Mesothelial cell of epicardium (in vitro differentiated cells): ENCODE measurements around the gene COL4A2. TPM values are rescaled to one million over a fixed set of nuclear protein-coding genes. Genes with fewer than 3 reads are reported as not detected.

Experiments used
- DNase-seq, 2 experiments: peaks; one replicate each; pipeline ENCODE4 v3.0.0; 2021; ENCODE audit warnings: low spot score in 2 of 2; ENCODE audit not compliant: unreplicated experiment in 2 of 2
- H3K27ac Mint-ChIP-seq: 2 replicates; pipeline ENCODE4 v1.8.0; 2021; ENCODE audit warnings: mixed read lengths
- H3K27me3 Mint-ChIP-seq: 2 replicates; pipeline ENCODE4 v1.8.0; 2021; ENCODE audit warnings: low read depth, mixed read lengths
- H3K36me3 Mint-ChIP-seq: 2 replicates; pipeline ENCODE4 v1.8.0; 2021; ENCODE audit warnings: mixed read lengths
- H3K4me1 Mint-ChIP-seq: 2 replicates; pipeline ENCODE4 v1.8.0; 2021; ENCODE audit warnings: mixed read lengths
- H3K4me3 Mint-ChIP-seq: 2 replicates; pipeline ENCODE4 v1.8.0; 2021; ENCODE audit warnings: mild to moderate bottlenecking, moderate library complexity, mixed read lengths
- H3K9me3 Mint-ChIP-seq: 2 replicates; pipeline ENCODE4 v1.8.0; 2021; ENCODE audit warnings: mixed read lengths
- CTCF ChIP-seq: fragments of 200-600 bp; sonication (generic); IDR thresholded peaks from one replicate; pipeline ENCODE4 v1.5.0; 2021; ENCODE audit warnings: antibody characterized with exemption; ENCODE audit not compliant: unreplicated experiment
- total RNA-seq: library from RNA; stranded (reverse); gene quantifications from 3 replicates; pipeline ENCODE4 v1.2.1, GENCODE V29; 2021

COL4A2 gene
- total RNA-seq, 1 donor from 2014 or later = 469 TPM

GRCh38 chr13:110457361-110457760 lies 150.3 kb downstream of the COL4A2 start:
- no peak overlapping the region for H3K4me3 Mint-ChIP-seq
- DNase-seq = no peak
- peaks cover 27% of the 10 kb centered on the region for H3K4me1 Mint-ChIP-seq
- H3K27ac Mint-ChIP-seq = no peak overlapping the region
- H3K27me3 Mint-ChIP-seq = no peaks in the 10 kb centered on the region
- H3K9me3 Mint-ChIP-seq = no peaks in the 10 kb centered on the region
- TF ChIP-seq CTCF = no peak
- peaks cover 16% of the 10 kb centered on the region for H3K36me3 Mint-ChIP-seq

- no peak overlapping the region for H3K27ac Mint-ChIP-seq
- no peak overlapping the region for H3K4me3 Mint-ChIP-seq
- TF ChIP-seq CTCF = no peak
- peaks cover 22% of the 10 kb centered on the region for H3K36me3 Mint-ChIP-seq
- H3K9me3 Mint-ChIP-seq = no peaks in the 10 kb centered on the region
- H3K27me3 Mint-ChIP-seq = no peaks in the 10 kb centered on the region
- H3K4me1 Mint-ChIP-seq = peaks cover 27% of the 10 kb centered on the region
- DNase-seq = no peak
These were observed 150.9 kb downstream of the COL4A2 start for GRCh38 chr13:110458017-110458416.

DNA sequence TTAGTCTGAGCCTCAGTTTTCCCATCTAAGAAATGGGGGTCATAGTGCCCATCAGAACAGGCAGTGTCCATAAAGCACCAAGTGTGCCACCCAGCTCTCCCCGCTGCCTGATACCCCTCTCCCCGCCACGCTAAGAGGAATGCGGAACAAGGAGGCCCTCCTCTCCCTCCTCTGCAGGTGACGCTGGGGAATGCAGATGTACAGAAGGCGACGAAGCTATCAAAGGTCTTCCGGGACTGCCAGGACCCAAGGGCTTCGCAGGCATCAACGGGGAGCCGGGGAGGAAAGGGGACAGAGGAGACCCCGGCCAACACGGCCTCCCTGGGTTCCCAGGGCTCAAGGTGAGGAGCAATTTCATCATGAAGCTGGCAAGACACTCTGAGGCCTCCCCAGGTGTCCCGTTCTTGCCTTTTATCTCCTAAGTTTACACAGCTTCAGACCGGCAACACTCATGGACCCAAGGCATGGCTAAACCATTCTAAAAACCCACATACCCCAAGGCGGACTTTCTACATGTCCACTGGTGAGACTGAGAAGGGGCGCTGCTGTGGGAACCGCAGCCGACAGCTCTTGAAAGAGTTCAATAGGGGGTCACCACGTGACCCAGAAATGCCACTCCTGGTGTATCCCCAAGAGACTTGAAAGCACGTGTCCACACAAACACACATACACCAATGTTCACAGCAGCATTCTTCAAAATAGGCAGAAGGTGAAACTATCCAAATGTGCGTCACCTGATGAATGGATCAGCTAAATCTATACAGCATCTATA lies 151.7 kb downstream of the COL4A2 start:
- TF ChIP-seq CTCF = no peak
- Mint-ChIP-seq H3K4me3 (no peak overlapping the region), H3K27ac (no peak overlapping the region), H3K9me3 (no peaks in the 10 kb centered on the region), H3K27me3 (no peaks in the 10 kb centered on the region), H3K36me3 (peaks cover 29% of the 10 kb centered on the region), H3K4me1 (peaks cover 23% of the 10 kb centered on the region)
- DNase-seq = no peak

DNA sequence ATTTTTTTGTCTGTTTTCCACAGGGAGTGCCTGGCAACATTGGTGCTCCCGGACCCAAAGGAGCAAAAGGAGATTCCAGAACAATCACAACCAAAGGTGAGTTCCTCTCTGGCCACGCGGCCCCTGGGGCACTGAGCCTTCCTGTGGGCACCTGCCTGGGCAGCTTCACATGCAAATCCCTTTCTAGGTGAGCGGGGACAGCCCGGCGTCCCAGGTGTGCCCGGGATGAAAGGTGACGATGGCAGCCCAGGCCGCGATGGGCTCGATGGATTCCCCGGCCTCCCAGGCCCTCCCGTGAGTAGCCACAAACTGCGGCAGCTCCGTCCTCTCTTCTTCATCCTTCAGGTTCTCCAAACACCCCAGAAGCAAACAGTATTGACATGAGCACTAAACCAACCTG lies 155.0 kb downstream of the COL4A2 start:
- Mint-ChIP-seq H3K27ac (no peak overlapping the region), H3K27me3 (no peaks in the 10 kb centered on the region), H3K4me3 (no peak overlapping the region), H3K4me1 (no peaks in the 10 kb centered on the region), H3K36me3 (peaks cover 41% of the 10 kb centered on the region), H3K9me3 (no peaks in the 10 kb centered on the region)
- TF ChIP-seq CTCF = no peak
- DNase-seq = no peak

DNA sequence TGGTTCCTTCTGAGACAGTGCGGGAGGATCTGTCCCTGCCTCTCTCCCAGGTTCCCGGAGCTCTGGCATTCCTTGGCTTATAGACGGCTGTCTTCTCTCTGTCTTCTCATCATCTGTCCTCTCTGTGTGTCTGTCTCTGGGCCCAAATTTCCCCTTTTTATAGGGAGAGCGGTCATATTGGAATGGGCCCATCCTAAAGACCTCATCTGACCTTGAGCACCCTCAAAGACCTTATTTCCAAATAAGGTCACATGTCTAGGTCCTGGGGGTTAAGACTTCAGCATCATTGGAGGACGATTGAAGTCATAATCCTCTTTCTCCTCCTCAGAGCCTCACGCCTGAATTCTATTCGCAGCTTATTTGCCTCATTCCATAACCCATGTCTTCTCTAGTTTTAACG lies 156.1 kb downstream of the COL4A2 start:
- H3K4me3 Mint-ChIP-seq = no peak overlapping the region
- no peaks in the 10 kb centered on the region for H3K4me1 Mint-ChIP-seq
- no peaks in the 10 kb centered on the region for H3K9me3 Mint-ChIP-seq
- no peak for TF ChIP-seq CTCF
- no peak for DNase-seq
- no peak overlapping the region for H3K27ac Mint-ChIP-seq
- no peaks in the 10 kb centered on the region for H3K27me3 Mint-ChIP-seq
- H3K36me3 Mint-ChIP-seq = peaks cover 37% of the 10 kb centered on the region
